ENCODE results near the gene LAMB2. TPM values are rescaled to one million over a fixed set of nuclear protein-coding genes. Genes with fewer than 3 reads are reported as not detected.

LAMB2 gene
- total RNA-seq, 1 donor from 2014 or later = 16.6 TPM

- no peaks in the 10 kb centered on the region for H3K36me3 Mint-ChIP-seq (ENCODE audit: unreplicated experiment)
Observed at GRCh38 chr3:49119036-49119435, 13.8 kb downstream of the LAMB2 start.

DNA sequence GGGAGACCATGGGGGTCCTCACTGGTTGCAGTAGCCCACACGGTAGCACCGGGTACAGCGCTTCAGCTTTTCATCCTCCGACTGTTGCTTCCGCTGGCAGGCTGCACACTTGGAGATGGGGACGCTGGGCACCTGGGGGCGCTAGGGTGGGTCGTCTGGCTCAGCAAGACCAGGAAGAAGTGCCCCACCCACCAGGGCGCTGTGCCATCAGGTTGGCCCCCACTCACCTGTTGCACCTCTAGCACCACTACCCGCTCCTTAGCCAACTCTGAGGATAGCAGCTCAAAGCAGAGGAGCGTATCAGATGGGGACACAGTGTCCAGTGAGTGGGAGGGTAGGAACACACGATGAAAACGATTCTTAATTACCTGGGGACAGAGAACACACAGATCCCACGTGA is 20.6 kb downstream of the LAMB2 start:
- TF ChIP-seq, protein P1, sequence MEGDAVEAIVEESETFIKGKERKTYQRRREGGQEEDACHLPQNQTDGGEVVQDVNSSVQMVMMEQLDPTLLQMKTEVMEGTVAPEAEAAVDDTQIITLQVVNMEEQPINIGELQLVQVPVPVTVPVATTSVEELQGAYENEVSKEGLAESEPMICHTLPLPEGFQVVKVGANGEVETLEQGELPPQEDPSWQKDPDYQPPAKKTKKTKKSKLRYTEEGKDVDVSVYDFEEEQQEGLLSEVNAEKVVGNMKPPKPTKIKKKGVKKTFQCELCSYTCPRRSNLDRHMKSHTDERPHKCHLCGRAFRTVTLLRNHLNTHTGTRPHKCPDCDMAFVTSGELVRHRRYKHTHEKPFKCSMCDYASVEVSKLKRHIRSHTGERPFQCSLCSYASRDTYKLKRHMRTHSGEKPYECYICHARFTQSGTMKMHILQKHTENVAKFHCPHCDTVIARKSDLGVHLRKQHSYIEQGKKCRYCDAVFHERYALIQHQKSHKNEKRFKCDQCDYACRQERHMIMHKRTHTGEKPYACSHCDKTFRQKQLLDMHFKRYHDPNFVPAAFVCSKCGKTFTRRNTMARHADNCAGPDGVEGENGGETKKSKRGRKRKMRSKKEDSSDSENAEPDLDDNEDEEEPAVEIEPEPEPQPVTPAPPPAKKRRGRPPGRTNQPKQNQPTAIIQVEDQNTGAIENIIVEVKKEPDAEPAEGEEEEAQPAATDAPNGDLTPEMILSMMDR (IDR thresholded peaks at IDR 0.05; ENCODE audit: partially characterized antibody, unreplicated experiment) = no peak
- no peak overlapping the region for H3K4me3 Mint-ChIP-seq (ENCODE audit: unreplicated experiment)
- H3K27me3 Mint-ChIP-seq (ENCODE audit: unreplicated experiment) = peaks cover 5% of the 10 kb centered on the region
- H3K9me3 Mint-ChIP-seq (ENCODE audit: unreplicated experiment) = peaks cover under 1% of the 10 kb centered on the region
- no peak for DNase-seq
- H3K27ac Mint-ChIP-seq (ENCODE audit: unreplicated experiment) = no peak overlapping the region
- no peaks in the 10 kb centered on the region for H3K4me1 Mint-ChIP-seq (ENCODE audit: low read depth, unreplicated experiment)
- no peaks in the 10 kb centered on the region for H3K36me3 Mint-ChIP-seq (ENCODE audit: unreplicated experiment)

More at GRCh38 chr3:49119036-49119435, 13.8 kb downstream of the LAMB2 start:
- H3K9me3 Mint-ChIP-seq (ENCODE audit: unreplicated experiment) = peaks cover 4% of the 10 kb centered on the region
- peak overlapping the region; percentile 93 for H3K4me3 Mint-ChIP-seq (ENCODE audit: unreplicated experiment)
- no peak for DNase-seq
- no peaks in the 10 kb centered on the region for H3K4me1 Mint-ChIP-seq (ENCODE audit: low read depth, unreplicated experiment)
- TF ChIP-seq, protein P1 (IDR thresholded peaks at IDR 0.05; ENCODE audit: partially characterized antibody, unreplicated experiment) = no peak
- no peak overlapping the region for H3K27ac Mint-ChIP-seq (ENCODE audit: unreplicated experiment)
- H3K27me3 Mint-ChIP-seq (ENCODE audit: unreplicated experiment) = peaks cover 13% of the 10 kb centered on the region

GRCh38 chr3:49111347-49111746 is 21.5 kb downstream of the LAMB2 start:
- Mint-ChIP-seq H3K27ac (ENCODE audit: unreplicated experiment) (no peak overlapping the region), H3K36me3 (ENCODE audit: unreplicated experiment) (no peaks in the 10 kb centered on the region), H3K4me3 (ENCODE audit: unreplicated experiment) (no peak overlapping the region), H3K9me3 (ENCODE audit: unreplicated experiment) (no peaks in the 10 kb centered on the region), H3K27me3 (ENCODE audit: unreplicated experiment) (peaks cover 4% of the 10 kb centered on the region), H3K4me1 (ENCODE audit: low read depth, unreplicated experiment) (no peaks in the 10 kb centered on the region)
- TF ChIP-seq, protein P1 (IDR thresholded peaks at IDR 0.05; ENCODE audit: partially characterized antibody, unreplicated experiment) = no peak
- no peak for DNase-seq

GRCh38 chr3:49110780-49111179 is 22.1 kb downstream of the LAMB2 start:
- H3K4me3 Mint-ChIP-seq (ENCODE audit: unreplicated experiment) = no peak overlapping the region
- peaks cover under 1% of the 10 kb centered on the region for H3K4me1 Mint-ChIP-seq (ENCODE audit: low read depth, unreplicated experiment)
- no peaks in the 10 kb centered on the region for H3K9me3 Mint-ChIP-seq (ENCODE audit: unreplicated experiment)
- no peaks in the 10 kb centered on the region for H3K36me3 Mint-ChIP-seq (ENCODE audit: unreplicated experiment)
- TF ChIP-seq, protein P1 (IDR thresholded peaks at IDR 0.05; ENCODE audit: partially characterized antibody, unreplicated experiment) = no peak
- H3K27ac Mint-ChIP-seq (ENCODE audit: unreplicated experiment) = no peak overlapping the region
- H3K27me3 Mint-ChIP-seq (ENCODE audit: unreplicated experiment) = peaks cover 3% of the 10 kb centered on the region
- no peak for DNase-seq

DNA sequence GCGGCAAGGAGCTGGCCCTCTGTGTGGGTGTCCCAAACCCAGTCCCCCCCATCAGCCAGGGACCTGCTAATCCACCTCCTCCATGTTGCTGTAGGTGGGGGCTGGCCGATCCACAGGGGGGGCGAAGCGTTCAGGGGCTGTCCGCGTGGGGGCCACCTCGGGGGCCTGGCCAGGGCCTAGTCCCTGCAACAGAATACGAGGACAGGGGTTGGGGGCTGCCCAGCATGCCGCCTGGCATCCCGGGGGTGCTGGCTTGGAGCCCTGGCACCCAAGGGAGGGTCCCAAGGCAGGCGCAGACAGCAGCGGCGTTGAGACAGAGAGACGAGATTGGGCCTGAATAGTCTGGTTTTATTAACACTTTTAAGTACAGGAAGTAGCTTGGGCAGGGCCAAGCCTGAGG is 24.5 kb downstream of the LAMB2 start:
- Mint-ChIP-seq H3K36me3 (ENCODE audit: unreplicated experiment) (no peaks in the 10 kb centered on the region), H3K27me3 (ENCODE audit: unreplicated experiment) (peaks cover 4% of the 10 kb centered on the region), H3K4me3 (ENCODE audit: unreplicated experiment) (no peak overlapping the region), H3K9me3 (ENCODE audit: unreplicated experiment) (peaks cover 3% of the 10 kb centered on the region), H3K4me1 (ENCODE audit: low read depth, unreplicated experiment) (peaks cover 3% of the 10 kb centered on the region), H3K27ac (ENCODE audit: unreplicated experiment) (no peak overlapping the region)
- TF ChIP-seq, protein P1 (IDR thresholded peaks at IDR 0.05; ENCODE audit: partially characterized antibody, unreplicated experiment) = no peak
- no peak for DNase-seq
